HG02588 (cell line): Measurements from ENCODE around the gene ADAMTS18.

Source experiments
- ATAC-seq: cut with Tn5 transposase; IDR thresholded peaks from one replicate; pipeline ENCODE4 v1.9.1; 2021; ENCODE audit warnings: mild to moderate bottlenecking, moderate library complexity; ENCODE audit not compliant: unreplicated experiment

Gene ADAMTS18

GRCh38 chr16:77330332-77331042 lies 104.3 kb downstream of the ADAMTS18 start:
- ATAC-seq = no peak

- ATAC-seq = no peak
Observed at GRCh38 chr16:77328768-77329167, 106.1 kb downstream of the ADAMTS18 start.

DNA sequence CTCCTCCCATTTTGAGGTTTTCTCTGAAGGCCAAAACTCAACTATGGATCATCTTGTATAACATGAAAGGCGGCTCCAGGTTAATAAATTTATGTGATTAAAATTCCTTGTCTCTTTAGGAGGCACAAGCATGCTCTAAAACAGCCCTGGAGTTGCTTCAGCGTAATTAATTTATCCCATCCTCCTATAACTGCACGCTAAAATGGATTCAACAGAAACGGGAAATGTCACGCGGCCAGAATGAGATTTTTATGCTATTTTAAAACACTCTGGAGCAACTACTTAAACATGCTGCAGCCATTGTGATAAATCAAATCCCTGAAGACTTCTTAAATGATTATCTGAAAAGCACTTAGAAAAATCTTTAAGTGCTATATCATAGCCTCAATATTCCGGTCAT lies 106.6 kb downstream of the ADAMTS18 start:
- no peak for ATAC-seq

GRCh38 chr16:77327717-77328116 lies 107.1 kb downstream of the ADAMTS18 start:
- ATAC-seq = no peak

DNA sequence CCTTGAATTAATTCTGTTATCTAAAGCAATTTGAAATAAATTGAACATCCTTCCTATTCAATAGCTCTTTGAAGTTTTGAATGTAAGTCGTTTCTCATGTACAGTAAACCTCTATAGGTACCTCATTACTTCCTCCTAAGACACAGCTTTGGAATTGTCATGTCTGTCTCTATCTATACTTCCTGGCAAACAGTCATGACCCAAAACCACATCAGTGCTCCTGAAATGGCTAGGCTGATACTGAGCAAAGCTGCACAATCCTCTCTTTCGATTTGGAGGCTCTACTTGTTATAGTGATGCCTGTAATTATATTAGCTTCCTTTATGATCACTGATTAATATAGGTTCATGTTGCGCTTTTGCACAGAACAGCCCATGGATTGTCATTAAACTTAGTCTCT lies 110.1 kb downstream of the ADAMTS18 start:
- ATAC-seq = no peak

- no peak for ATAC-seq
Observed at GRCh38 chr16:77323695-77324094, 111.1 kb downstream of the ADAMTS18 start.

- no peak for ATAC-seq
Observed at GRCh38 chr16:77322757-77323156, 112.1 kb downstream of the ADAMTS18 start.

DNA sequence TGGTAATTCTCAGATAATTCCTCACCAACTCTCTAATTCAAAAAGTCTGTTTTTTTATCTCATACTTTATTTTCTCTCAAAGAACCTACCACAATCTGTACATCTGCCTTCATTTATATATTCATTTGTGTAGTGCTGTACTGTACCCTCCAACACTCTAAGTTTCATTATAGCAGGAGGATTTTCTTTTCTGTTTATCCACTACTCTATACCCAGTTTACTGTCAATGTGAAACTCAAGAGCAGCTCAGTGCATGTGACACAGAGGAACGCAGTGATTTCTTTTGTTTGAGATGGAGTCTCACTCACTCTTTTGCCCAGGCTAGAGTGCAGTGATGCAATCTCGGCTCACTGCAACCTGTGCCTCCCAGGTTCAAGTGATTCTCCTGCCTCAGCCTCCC lies 117.8 kb downstream of the ADAMTS18 start:
- ATAC-seq = no peak

GRCh38 chr16:77310877-77311276 lies 124.0 kb downstream of the ADAMTS18 start:
- ATAC-seq = no peak

GRCh38 chr16:77308163-77308561 lies 126.7 kb downstream of the ADAMTS18 start:
- ATAC-seq = no peak

DNA sequence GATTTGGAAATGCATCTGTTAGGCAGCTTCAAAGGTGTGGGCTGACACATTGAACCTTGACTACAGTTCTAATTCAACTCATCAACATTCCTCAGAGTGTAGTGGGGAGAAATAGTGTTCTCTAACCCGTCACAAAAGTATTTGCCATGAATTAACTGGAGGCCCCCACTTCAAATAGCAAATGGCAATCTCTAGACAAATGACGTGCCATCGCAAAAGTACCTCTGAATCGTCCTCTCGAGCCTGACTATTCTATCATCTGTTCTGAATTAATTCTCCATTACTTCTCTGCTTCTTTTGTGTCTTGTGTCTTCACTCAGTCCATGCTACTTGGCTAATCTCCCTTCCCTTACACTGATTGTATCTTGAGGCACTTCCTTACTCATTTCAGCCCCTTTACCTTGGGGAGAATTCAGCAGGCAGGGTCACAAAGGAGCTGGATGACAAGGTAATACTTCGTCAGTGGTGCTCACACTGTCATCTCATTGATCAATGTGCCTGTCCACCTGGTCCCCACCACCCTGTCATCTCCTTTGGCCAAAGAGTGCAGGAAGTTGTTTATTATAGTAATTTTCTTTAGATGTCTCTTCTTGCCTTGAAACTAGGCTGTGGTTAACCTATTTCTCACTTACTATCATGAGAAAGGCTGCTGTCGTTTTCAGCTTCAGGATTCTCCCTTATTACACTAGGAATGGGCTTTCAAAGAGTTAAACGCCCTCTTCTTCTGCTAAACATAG lies 127.2 kb downstream of the ADAMTS18 start:
- ATAC-seq = no peak

DNA sequence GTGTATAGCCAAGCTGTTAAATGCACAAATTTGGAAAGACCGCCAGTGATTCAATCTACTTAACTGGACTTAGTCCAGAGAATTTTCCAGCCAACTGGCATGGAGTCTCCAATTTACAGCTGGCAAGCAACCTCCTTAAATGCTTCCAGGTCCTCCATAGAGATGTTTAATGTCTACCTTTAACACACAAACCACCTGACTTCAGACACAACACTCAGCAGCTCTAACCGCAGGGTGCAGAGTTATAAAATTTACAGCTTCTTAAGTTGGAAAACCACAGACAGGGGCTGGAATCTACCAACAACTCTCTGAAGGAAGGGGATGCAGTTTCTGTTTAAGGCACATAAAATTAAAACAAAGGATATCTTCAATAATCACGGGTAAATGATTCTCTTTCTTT lies 128.8 kb downstream of the ADAMTS18 start:
- ATAC-seq = no peak

DNA sequence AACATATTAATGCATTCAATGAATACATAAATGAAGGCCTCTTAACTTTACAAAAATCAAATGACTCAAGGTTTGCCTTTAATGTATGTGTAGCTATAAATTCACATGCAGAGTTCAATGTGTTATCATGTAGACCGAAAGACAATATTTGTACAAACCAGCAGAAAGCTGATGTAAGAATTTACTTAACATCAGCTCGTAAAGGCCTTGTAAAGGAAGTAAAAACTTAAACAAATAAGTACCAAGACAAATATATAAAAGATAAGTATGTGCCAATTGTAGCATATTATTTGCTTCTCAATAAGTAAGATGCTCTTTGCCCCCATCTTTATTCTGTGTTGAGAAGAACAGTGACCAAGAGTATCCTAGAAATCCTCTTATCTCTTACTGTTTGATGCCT lies 130.0 kb downstream of the ADAMTS18 start:
- ATAC-seq = no peak

DNA sequence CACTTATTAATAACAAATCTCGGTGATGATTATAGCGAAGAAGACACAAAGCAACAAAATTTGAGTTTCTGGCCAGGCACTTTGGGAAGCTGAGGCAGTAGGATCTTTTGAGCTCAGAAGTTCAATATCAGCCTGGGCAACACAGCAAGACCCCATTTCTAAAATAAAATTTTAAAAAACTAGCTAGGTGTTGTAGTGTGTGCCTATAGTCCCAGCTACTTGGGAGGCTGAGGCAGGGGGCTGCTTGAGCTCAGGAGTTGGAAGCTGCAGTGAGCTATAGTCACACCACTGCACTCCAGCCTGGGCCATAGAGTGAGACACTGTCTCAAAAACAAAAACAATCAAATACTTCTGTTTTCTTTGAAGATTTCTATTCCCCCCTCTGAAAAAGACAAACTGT lies 130.7 kb downstream of the ADAMTS18 start:
- no peak for ATAC-seq

- no peak for ATAC-seq
Observed at GRCh38 chr16:77302674-77303073, 132.2 kb downstream of the ADAMTS18 start.

- ATAC-seq = no peak
Observed at GRCh38 chr16:77302249-77302648, 132.6 kb downstream of the ADAMTS18 start.

- ATAC-seq = no peak
Observed at GRCh38 chr16:77300256-77300655, 134.6 kb downstream of the ADAMTS18 start.

- no peak for ATAC-seq
Observed at GRCh38 chr16:77299395-77299794, 135.4 kb downstream of the ADAMTS18 start.

- ATAC-seq = no peak
Observed at GRCh38 chr16:77298418-77299360, 136.1 kb downstream of the ADAMTS18 start.

GRCh38 chr16:77297996-77298395 lies 136.8 kb downstream of the ADAMTS18 start:
- ATAC-seq = no peak

GRCh38 chr16:77295896-77296295 lies 138.9 kb downstream of the ADAMTS18 start:
- no peak for ATAC-seq
